Activated CD8-positive, alpha-beta memory T cell treated with anti-CD3 and anti-CD28 coated beads, Interleukin-2, amount 50 U/mL, for 24 hours (primary cell): ENCODE data around the gene FAM50B.

Experiments used
- DNase-seq: peaks from one replicate; pipeline ENCODE4 v3.0.0-alpha.2; 2020; ENCODE audit errors: extremely low read depth

The FAM50B gene

GRCh38 chr6:3820563-3820962 lies 28.6 kb upstream of the FAM50B start:
- no peak for DNase-seq

GRCh38 chr6:3822747-3823445 lies 26.3 kb upstream of the FAM50B start:
- no peak for DNase-seq

- DNase-seq: no peak
Measured at GRCh38 chr6:3823671-3824070, 25.5 kb upstream of the FAM50B start.

- DNase-seq: no peak
Measured at GRCh38 chr6:3825331-3825831, 23.8 kb upstream of the FAM50B start.

GRCh38 chr6:3825851-3826581 lies 23.2 kb upstream of the FAM50B start:
- DNase-seq: no peak

- DNase-seq: no peak
Measured at GRCh38 chr6:3829285-3829684, 19.9 kb upstream of the FAM50B start.

GRCh38 chr6:3830806-3831205 lies 18.4 kb upstream of the FAM50B start:
- no peak for DNase-seq

GRCh38 chr6:3831761-3832530 lies 17.2 kb upstream of the FAM50B start:
- DNase-seq: no peak

- DNase-seq: no peak
Measured at GRCh38 chr6:3835055-3835731, 14.0 kb upstream of the FAM50B start.

- DNase-seq: no peak
Measured at GRCh38 chr6:3835785-3836184, 13.4 kb upstream of the FAM50B start.

GRCh38 chr6:3836566-3836965 lies 12.6 kb upstream of the FAM50B start:
- no peak for DNase-seq

GRCh38 chr6:3837781-3838180 lies 11.4 kb upstream of the FAM50B start:
- no peak for DNase-seq

GRCh38 chr6:3838992-3839867 lies 9.9 kb upstream of the FAM50B start:
- no peak for DNase-seq

- no peak for DNase-seq
Measured at GRCh38 chr6:3841066-3841454, 8.1 kb upstream of the FAM50B start.

GRCh38 chr6:3841711-3842565 lies 7.2 kb upstream of the FAM50B start:
- DNase-seq: no peak

GRCh38 chr6:3843379-3844096 lies 5.6 kb upstream of the FAM50B start:
- no peak for DNase-seq

- no peak for DNase-seq
Measured at GRCh38 chr6:3844097-3844463, 5.1 kb upstream of the FAM50B start.

- DNase-seq: no peak
Measured at GRCh38 chr6:3847521-3847920, 1.7 kb upstream of the FAM50B start.

- DNase-seq: no peak
Measured at GRCh38 chr6:3848380-3848779, 793 bp upstream of the FAM50B start.
